Small intestine (tissue), 16 donors: ENCODE data around the gene SETMAR. TPM values are rescaled to one million over a fixed set of nuclear protein-coding genes. Genes with fewer than 3 reads are reported as not detected.

ENCODE experiments used
- DNase-seq, 2 donors: peaks; one replicate each; pipeline versions ENCODE4 v3.0.0 to v3.0.0-alpha.2; 2013
- FAIRE-seq: peaks from 2 replicates; lab custom pipeline; 2012; peaks lifted over from hg19 to GRCh38; lab: Jason Lieb, UNC
- H3K27ac ChIP-seq, 3 donors: one replicate each; pipeline ENCODE4 v1.5.1; 2013; ENCODE audit warnings: low read length in 2 of 3, mild to moderate bottlenecking in 2 of 3, control low read depth in 1 of 3, inconsistent platforms in 1 of 3, low read depth in 1 of 3, moderate library complexity in 1 of 3
- H3K27me3 ChIP-seq, 3 donors: one replicate each; pipeline ENCODE4 v1.6.1; 2013; ENCODE audit warnings: low read length in 3 of 3, inconsistent platforms in 1 of 3; ENCODE audit not compliant: control insufficient read depth in 3 of 3, insufficient read depth in 3 of 3
- H3K36me3 ChIP-seq, 3 donors: one replicate each; pipeline ENCODE4 v1.6.1; 2013; ENCODE audit warnings: low read length in 3 of 3, inconsistent platforms in 1 of 3, low read depth in 1 of 3, mild to moderate bottlenecking in 1 of 3, moderate library complexity in 1 of 3; ENCODE audit not compliant: control insufficient read depth in 3 of 3, insufficient read depth in 2 of 3
- H3K4me1 ChIP-seq, 3 donors: one replicate each; pipeline ENCODE4 v1.6.1; 2013; ENCODE audit warnings: low read length in 2 of 3, inconsistent platforms in 1 of 3, low read depth in 1 of 3, mild to moderate bottlenecking in 1 of 3, moderate library complexity in 1 of 3; ENCODE audit not compliant: control insufficient read depth in 3 of 3, insufficient read depth in 2 of 3
- H3K4me3 ChIP-seq, 3 donors: one replicate each; pipeline ENCODE4 v1.5.1; 2013; ENCODE audit warnings: low read length in 3 of 3, control low read depth in 1 of 3, inconsistent platforms in 1 of 3, low read depth in 1 of 3, mild to moderate bottlenecking in 1 of 3, moderate library complexity in 1 of 3
- H3K9me3 ChIP-seq, 2 donors: one replicate each; pipeline ENCODE4 v1.6.1; 2013; ENCODE audit warnings: low read depth in 1 of 2, low read length in 1 of 2; ENCODE audit not compliant: control insufficient read depth in 2 of 2, insufficient read depth in 1 of 2
- WGBS, 3 donors: extraction: QIAGEN DNeasy Blood & Tissue Kit; methylation state at CpG; one replicate each; pipeline ENCODE4 v1.1.7; 2013; 5-methylcytosine and 5-hydroxymethylcytosine counted together
- long read RNA-seq, 10 donors: transcript quantifications; one replicate each; lab custom pipeline, GENCODE V29; 2026
- polyA plus RNA-seq, 4 donors: library from polyadenylated mRNA; stranded (reverse) in 3 of 4; unstranded in 1 of 4; fragments of 200-250 nt in 3 of 4; fragments of 120-200 nt in 1 of 4; gene quantifications; one replicate each; pipeline versions ENCODE4 v1.2.1 to v1.2.3, GENCODE V29; 2013
- donor health status: healthy with polysubstance abuse.
- donor health status: control.
- donor health status: control.
- donor health status: Bipolar disorder and iron deficiency.
- donor health status: healthy.

SETMAR gene
- 10 to 100 TPM in 3 of 4 donors, 1 to 10 TPM in 1; 5.9 to 16.7 (median 12.7) TPM for polyA plus RNA-seq
- long read RNA-seq, donor 1: 0 reads
- long read RNA-seq, donor 2: 0 reads
- long read RNA-seq, donor 3, partial matches to known transcripts: 0 of 3 reads
- long read RNA-seq, donor 3, other reads (novel, unspliced or antisense): 0 of 3 reads
- long read RNA-seq, donor 4: 0 reads
- long read RNA-seq, donor 5, partial matches to known transcripts: 0 of 1 reads
- long read RNA-seq, donor 5, other reads (novel, unspliced or antisense): 0 of 1 reads
- long read RNA-seq, donor 6: 0 reads
- long read RNA-seq, donor 7: 0 reads
- long read RNA-seq, donor 8: 0 reads
- long read RNA-seq, donor 9, partial matches to known transcripts: 0 of 1 reads
- long read RNA-seq, donor 9, other reads (novel, unspliced or antisense): 0 of 1 reads
- long read RNA-seq, donor 10, partial matches to known transcripts: 18 of 25 reads
- long read RNA-seq, donor 10, other reads (novel, unspliced or antisense): 0 of 25 reads

GRCh38 chr3:4303187-4304123 is at the start of gene SETMAR:
TSS of gene SETMAR (plus strand) at chr3:4303369. CDS start at chr3:4303371, 2 bp downstream.
- H3K27me3 ChIP-seq: no peaks in the 10 kb centered on the region
- peak; percentile 89 to 94 for DNase-seq
- H3K9me3 ChIP-seq: no peaks in the 10 kb centered on the region
- H3K4me3 ChIP-seq: peak within 1 kb of the TSS; percentile 81 to 94 (median 82)
- FAIRE-seq: no peak
- H3K27ac ChIP-seq: peak within 1 kb of the TSS; percentile 82 to 95 (median 85)
- WGBS, 3 donors: 0 to 1% (median 1%) methylated on average over 40 to 62 of the region's 62 CpGs
- peaks cover 0 to 2% (median 0%) of the 10 kb centered on the region in 3 donors for H3K36me3 ChIP-seq
- H3K4me1 ChIP-seq: peaks cover 0 to 11% (median 3%) of the 10 kb centered on the region in 3 donors

GRCh38 chr3:4261406-4261805 is 41.8 kb upstream of the SETMAR start:
- H3K4me3 ChIP-seq: no peak overlapping the region
- peaks cover 0 to 2% of the 10 kb centered on the region in 2 donors for H3K9me3 ChIP-seq
- FAIRE-seq (no peak), DNase-seq (no peak)
- no peaks in the 10 kb centered on the region for H3K4me1 ChIP-seq
- WGBS, 3 donors: 76 to 87% (median 84%) methylated on average over 6 of the region's 6 CpGs
- no peaks in the 10 kb centered on the region for H3K36me3 ChIP-seq
- no peaks in the 10 kb centered on the region for H3K27me3 ChIP-seq
- H3K27ac ChIP-seq: no peak overlapping the region

- Histone ChIP-seq H3K4me3 (no peak overlapping the region), H3K27me3 (no peaks in the 10 kb centered on the region), H3K4me1 (no peaks in the 10 kb centered on the region), H3K27ac (no peak overlapping the region), H3K36me3 (no peaks in the 10 kb centered on the region), H3K9me3 (peaks cover 0 to 2% of the 10 kb centered on the region in 2 donors)
- DNase-seq (no peak), FAIRE-seq (no peak)
- 78 to 91% (median 80%) methylated on average over 6 of the region's 6 CpGs for WGBS, 3 donors
Measured at GRCh38 chr3:4264040-4264439, 39.1 kb upstream of the SETMAR start.

- Histone ChIP-seq H3K27me3 (no peaks in the 10 kb centered on the region), H3K4me3 (no peak overlapping the region), H3K9me3 (no peaks in the 10 kb centered on the region), H3K36me3 (no peaks in the 10 kb centered on the region), H3K27ac (no peak overlapping the region), H3K4me1 (no peaks in the 10 kb centered on the region)
- DNase-seq (peak in 1 of 2 donors; percentile 9), FAIRE-seq (no peak)
- 25 to 40% (median 27%) methylated on average over 3 of the region's 3 CpGs for WGBS, 3 donors
Measured at GRCh38 chr3:4270720-4271119, 32.4 kb upstream of the SETMAR start.

GRCh38 chr3:4271834-4272233 is 31.3 kb upstream of the SETMAR start:
- no peaks in the 10 kb centered on the region for H3K36me3 ChIP-seq
- 19 to 36% (median 34%) methylated on average over 4 of the region's 4 CpGs for WGBS, 3 donors
- H3K4me3 ChIP-seq: no peak overlapping the region
- no peak overlapping the region for H3K27ac ChIP-seq
- FAIRE-seq (no peak), DNase-seq (peak; percentile 14 to 65)
- no peaks in the 10 kb centered on the region for H3K4me1 ChIP-seq
- no peaks in the 10 kb centered on the region for H3K27me3 ChIP-seq
- H3K9me3 ChIP-seq: no peaks in the 10 kb centered on the region

GRCh38 chr3:4279516-4280105 is 23.6 kb upstream of the SETMAR start:
- no peak for DNase-seq
- 84 to 96% (median 88%) methylated on average over 2 of the region's 2 CpGs for WGBS, 3 donors
- Histone ChIP-seq H3K4me1 (no peaks in the 10 kb centered on the region), H3K27me3 (no peaks in the 10 kb centered on the region), H3K9me3 (no peaks in the 10 kb centered on the region), H3K4me3 (no peak overlapping the region), H3K27ac (no peak overlapping the region), H3K36me3 (no peaks in the 10 kb centered on the region)
- FAIRE-seq: no peak

- WGBS, 3 donors: 50 to 69% (median 50%) methylated on average over 2 of the region's 2 CpGs
- Histone ChIP-seq H3K36me3 (no peaks in the 10 kb centered on the region), H3K4me1 (no peaks in the 10 kb centered on the region), H3K9me3 (no peaks in the 10 kb centered on the region), H3K27ac (no peak overlapping the region), H3K4me3 (no peak overlapping the region), H3K27me3 (no peaks in the 10 kb centered on the region)
- FAIRE-seq (no peak), DNase-seq (no peak)
Measured at GRCh38 chr3:4281991-4282390, 21.2 kb upstream of the SETMAR start.

- H3K9me3 ChIP-seq: no peaks in the 10 kb centered on the region
- no peaks in the 10 kb centered on the region for H3K27me3 ChIP-seq
- DNase-seq (no peak), FAIRE-seq (no peak)
- H3K27ac ChIP-seq: no peak overlapping the region
- WGBS, 3 donors: 50 to 84% (median 83%) methylated on average over 4 of the region's 4 CpGs
- no peaks in the 10 kb centered on the region for H3K36me3 ChIP-seq
- H3K4me3 ChIP-seq: no peak overlapping the region
- no peaks in the 10 kb centered on the region for H3K4me1 ChIP-seq
Measured at GRCh38 chr3:4284865-4285264, 18.3 kb upstream of the SETMAR start.
